Measurements from ENCODE around the gene HOXD8.

Gene HOXD8

DNA sequence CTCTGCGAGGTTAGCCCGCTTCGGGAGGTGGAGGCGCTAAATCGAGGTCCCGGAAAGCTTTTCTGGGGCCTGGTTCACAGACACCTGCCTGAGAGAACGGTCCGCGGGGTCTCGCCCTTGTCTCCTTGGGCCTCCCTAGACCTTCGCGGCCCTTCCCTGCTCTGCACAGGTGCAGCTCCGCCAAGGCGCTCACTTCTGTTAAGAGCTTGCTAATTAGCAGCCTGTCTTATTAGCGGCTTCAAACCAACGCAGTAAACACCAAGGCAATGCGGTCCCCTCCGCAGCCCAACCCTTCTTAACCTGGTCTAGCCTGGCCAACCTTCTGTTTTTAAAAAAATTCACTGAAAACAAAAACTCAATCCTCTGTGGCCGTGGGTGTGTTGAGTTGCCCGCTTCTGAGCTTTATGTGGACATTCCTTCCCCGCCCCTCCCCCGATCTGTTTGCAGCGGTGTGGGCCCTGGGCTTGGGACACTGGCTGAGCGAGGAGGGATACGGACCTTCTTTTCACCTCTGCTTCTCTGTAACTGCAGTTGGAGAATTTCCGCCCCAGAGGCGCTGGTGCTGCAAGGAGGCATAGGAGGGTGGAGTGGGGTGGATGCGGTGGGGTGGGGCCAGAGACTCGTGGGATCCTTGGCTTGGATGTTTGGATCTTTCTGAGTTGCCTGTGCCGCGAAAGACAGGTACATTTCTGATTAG lies 18.4 kb downstream of the HOXD8 start:
- DNase-seq = no peak

DNA sequence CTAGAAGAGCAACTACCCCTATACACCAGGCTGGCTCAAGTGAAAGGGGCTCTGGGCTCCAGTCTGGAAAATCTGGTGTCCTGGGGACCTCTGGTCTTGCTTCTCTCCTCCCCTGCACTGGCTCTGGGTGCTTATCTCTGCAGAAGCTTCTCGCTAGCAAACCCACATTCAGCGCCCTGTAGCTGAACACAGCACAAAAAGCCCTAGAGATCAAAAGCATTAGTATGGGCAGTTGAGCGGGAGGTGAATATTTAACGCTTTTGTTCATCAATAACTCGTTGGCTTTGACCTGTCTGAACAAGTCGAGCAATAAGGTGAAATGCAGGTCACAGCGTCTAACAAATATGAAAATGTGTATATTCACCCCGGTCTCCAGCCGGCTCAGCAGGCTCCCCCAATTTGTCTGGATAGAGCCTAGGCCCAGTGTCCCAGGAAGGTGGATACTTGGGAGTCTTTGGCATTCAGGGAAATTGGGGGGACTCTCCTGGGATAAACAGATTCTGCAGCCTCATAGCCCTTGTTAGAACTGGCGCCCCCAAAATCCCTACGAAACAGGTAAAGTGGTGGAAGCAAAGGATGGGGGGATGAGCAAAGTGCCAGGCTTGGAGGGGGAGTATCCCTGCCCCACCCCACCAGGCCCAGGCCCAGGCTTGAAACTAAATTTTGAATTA lies 19.4 kb downstream of the HOXD8 start:
- no peak for DNase-seq

DNA sequence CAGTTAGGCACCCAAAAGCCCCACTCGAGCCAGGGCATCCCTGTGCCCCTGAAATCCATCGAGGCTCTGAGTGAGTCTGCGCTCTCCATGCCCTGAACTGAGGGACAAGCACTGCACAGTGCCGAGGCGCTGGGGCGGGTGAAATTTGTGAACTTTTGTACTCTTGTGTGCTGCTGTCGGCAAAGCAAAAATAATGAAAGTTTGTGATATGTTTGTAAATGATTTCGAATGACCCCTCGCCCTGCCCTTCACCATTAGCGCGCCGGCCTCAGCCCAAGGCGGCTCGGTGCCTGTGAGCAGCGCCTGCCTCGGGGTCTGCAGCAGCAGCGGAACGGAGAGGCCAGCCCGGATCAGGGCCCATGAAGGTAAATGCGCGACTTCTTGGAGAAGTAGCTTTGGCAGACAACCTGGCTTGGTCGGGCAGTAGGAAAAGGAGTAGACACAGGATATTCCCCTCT lies 20.0 kb downstream of the HOXD8 start:
- DNase-seq = no peak

DNA sequence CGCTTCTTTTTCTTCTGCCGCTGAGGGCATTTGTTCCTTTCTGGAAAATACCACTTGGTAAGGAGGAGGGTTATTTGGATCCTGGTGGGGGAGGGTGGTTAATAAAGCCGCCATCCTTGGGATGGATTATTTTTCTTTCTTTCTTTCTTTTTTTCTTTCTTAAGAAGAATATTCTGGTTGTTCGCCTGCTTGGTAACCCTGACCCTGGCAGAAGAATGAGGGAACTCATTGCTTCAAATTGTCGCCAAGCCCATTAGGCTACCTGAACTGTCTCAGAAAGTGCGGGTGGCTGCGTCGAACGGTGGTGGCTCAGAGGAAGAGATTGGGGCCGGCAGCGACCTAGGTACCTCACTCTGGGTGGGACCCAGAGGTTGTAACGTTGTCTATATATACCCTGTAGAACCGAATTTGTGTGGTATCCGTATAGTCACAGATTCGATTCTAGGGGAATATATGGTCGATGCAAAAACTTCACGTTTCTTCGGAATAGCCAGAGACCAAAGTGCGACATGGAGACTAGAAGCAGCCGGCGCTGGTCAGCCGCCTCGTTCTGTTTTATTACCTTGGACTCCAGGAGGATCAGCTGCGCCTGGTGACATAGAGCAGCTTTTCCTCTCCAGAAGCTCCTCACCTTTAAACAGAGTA lies 20.6 kb downstream of the HOXD8 start:
- no peak for DNase-seq

DNA sequence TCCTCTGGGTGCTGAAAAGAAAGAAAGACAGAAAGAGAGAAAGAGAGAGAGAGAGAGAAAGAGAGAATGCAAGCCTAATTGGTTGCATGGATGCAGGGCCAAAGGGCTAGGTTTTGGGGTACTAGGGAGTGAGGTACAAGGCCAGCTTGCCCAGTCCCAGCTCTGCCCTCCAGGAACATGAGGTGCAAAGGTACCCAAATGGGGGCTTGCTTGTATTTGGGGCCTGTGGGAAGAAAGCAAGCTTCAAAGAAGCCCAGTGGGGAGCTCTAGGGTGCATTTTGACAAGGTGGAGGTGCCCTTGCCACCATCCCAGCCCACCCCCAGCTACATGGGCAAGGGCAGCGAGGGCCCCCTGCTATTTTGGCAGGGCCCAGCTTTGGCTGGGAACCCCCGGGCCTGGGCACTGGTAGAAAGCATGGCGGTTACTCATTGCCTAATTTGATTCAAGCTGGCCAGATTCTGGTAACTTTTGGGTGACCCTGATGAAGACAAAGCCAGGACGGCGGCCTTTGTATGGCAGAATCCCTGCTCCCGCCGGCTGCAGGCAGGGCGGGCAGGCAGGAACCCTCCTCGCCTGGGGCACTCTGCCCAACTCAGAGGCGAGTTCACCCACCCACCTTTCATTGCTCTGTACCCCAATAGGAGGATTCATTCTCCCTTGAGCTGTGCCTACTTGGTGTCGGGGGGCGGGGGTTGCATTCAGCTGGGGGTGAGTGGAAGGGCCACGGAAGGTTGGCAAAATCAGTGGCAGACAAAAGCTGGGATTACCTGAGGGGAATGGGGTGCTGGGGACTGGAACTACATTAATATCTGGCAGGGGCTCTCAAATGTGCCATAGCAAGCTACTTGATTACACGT lies 21.3 kb downstream of the HOXD8 start:
- DNase-seq = no peak

DNA sequence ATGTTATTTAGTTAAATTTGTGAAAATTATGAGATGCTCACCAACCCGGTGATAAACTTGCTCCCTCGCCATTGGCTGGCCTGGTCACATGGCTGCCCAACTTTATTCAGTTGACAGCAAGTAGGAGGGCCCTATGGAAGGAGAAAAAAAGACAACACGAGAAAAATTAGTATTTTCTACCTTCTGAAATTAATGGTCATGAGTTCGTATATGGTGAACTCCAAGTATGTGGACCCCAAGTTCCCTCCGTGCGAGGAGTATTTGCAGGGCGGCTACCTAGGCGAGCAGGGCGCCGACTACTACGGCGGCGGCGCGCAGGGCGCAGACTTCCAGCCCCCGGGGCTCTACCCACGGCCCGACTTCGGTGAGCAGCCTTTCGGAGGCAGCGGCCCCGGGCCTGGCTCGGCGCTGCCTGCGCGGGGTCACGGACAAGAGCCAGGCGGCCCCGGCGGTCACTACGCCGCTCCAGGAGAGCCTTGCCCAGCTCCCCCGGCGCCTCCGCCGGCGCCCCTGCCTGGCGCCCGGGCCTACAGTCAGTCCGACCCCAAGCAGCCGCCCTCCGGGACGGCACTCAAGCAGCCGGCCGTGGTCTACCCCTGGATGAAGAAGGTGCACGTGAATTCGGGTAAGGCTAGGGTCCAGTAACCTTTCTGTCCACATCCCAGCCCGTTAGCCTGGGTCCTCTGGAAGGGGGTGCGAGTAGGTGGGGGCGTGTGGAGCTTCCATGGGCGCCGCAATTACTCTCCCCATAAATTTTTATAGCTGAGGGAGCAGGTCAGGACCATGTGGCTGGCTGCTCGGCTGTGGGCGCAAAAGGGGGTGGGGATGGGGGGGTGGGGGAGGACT lies 22.2 kb downstream of the HOXD8 start, which contains the start of gene HOXD4:
HOXD4 (plus strand) TSS at position 109 of the 846 bp plus-strand sequence; CDS start at position 193, 84 bp downstream.
- DNase-seq = no peak

DNA sequence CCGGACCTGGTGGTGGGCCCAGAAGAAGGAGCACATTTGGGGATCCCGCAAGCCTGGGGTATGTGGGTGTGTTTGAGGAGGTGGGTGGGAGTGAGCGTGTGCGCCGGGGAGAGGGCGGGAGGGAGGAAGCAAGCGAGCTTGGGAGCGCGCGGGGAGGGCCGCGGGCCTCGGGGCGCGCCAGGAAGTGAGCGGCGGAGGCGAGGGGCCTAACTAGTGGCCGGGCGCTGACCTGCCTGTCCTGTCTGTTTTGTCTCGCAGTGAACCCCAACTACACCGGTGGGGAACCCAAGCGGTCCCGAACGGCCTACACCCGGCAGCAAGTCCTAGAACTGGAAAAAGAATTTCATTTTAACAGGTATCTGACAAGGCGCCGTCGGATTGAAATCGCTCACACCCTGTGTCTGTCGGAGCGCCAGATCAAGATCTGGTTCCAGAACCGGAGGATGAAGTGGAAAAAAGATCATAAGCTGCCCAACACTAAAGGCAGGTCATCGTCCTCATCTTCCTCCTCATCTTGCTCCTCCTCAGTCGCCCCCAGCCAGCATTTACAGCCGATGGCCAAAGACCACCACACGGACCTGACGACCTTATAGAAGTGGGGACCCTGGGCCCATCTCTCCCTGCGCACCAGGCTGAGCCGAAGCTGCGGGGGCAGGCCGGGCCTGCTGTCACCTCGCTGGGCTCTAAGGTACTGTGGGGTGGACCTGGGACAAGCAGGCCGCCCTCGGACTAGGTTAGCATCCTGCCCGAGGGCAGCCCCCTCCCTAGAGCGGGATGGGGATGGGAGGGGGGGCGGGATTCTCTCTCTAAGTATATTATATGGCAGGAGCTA lies 23.1 kb downstream of the HOXD8 start:
- no peak for DNase-seq

DNA sequence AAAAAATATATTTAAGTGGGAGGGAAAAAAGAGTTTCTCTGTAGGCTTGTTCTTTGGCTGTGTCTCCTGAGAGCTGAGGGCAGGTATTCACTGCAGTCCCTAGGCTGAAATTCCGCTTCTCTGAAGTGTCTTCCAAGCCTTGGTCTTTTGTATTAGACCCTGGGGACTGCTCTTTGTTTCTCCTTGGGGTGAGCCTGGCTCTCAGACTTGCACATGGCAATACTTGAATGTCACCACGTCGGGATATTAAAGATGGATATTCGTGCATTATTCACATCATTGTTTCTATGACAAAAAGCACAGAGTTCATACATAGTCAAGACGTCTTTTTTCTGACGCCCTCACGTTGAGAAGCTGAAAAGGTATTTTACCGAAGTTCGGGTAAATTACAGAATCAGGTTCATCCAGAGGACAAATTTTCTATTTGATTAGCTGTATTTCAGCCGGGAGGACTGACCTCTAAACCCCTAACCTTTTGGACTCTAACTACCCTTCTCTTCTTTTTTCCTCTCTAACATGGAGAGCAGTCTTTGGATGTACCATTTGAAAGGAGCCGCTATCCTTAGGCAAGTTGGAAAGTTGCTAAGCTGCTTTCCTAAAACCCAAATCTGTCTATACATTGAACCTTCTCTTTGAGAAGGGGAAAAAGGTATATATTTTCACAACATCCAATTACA lies 25.2 kb downstream of the HOXD8 start:
- DNase-seq = no peak

DNA sequence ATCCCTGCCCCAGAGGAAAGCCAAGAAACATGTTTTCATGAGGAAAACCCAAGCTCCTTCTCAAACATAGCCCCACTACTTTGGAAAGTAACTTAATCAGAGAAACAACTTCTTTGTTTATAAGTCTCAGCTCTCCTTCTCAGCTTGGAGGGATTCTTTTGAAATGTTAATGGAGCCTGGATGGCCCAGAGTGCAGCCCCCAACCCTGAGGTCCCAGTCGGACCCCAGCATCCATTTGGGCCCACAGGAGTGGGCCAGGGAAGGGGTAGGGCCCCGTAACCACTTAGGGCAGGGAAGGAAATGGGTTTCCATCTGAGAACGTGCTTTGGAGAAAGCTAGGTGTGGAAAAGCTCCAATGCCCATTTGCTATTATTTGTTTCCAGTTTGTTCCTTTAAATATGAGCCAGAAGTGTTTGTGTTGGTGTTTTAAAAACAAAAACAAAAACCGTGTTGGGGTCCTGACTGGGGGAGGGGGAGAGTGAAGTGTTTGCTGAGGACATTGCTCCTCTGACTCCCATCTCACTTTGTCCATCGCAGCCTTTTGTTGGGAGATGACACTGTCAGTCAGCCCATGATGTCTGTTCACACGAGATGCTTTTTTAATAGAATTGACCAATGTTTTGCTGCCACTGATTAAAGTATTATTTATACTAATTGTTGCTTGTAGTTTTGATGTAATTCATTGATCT lies 26.0 kb downstream of the HOXD8 start:
- DNase-seq = no peak

DNA sequence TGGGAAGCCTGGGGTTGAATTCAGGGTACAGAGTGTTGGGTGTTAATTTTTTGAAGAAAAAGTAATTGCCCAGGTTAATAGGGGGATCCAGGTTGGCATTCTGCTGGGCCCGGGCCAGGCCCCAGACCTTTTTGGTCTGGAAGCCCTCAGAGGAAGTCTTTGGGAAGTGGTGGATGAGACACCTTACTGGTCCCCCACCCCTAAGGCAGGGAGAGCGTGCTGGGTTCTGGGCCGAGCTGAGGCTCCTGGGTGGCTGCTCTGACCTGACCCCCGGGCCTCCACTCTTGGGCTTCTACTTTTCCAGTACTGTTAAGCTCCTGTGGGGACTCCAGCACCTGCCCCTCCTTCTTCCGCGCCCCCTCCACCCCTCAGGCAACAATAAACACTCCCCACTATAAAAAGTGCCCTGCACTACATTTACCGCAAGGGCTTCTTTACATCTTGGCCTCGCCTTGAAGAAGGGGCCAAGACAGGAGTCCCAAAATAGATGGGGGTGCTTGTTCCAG lies 26.8 kb downstream of the HOXD8 start:
- DNase-seq = no peak

DNA sequence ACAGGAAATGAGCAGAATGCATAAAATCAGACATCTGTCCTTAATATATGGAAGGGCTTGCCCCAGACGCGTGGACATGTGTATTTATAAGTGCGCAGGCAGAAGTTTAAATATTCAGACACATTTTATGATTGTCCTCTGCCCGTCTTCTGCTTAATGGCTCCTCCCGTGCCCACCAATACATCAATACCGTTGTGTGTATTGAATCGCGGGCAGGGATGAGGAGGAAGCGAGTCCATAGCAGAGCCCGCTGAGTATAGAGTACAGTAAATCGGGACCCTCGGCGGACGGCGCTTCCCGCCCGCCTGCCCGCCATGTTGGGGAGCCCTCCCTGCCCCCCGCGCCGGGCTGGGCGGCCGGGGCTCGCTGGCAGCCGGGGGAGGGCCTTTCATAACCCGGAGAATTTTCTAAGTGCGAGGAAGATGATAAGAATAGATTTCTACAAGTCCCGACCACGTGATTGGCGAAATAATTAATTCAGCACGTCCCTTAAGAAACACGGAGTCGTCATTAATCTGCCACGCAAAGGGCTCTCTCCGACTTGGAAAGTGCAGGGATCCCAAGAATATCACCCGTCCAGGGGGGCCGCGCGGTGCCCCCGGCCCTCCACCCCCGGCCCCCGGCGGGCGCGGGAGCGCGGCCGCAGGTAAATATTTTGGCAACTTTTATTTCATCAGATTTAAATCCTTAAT lies 27.4 kb downstream of the HOXD8 start, which contains the start of gene HOXD3:
HOXD3 (plus strand) TSS at position 501 of the 692 bp plus-strand sequence. CDS start 11,808 bp downstream, outside the sequence.
- DNase-seq = no peak

DNA sequence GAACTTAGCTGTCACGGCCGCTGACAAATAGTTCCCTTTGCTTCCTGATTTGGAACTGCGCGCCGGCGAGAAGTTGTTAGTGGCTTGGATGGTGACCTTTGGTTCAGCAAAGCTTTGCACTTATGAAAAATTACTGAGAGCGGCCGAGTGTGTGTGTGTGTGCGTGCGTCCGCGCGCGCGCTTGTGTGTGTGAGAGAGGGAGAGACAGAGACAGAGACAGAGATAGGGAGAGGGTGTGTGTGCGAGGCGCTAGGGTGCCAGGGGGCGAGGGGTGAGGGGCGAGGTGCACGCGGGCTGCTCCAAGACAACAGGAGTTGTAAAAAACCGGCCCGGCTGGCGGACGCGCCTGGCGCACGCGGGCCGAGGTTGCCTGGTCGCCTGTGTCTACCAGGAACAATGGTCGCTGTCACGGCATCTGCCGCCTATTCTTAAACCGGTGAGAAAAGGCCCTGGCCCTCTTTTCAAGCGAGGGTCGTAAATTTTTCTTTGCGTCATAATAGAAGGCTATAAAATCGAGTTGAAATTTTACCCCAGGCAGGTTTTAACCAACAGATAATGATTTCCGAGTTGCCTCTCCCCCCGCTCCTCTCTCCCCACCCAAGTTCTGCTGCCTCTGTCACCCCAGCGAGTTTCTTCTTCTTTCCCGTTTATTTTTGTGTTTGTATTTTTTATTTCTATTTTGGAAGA lies 28.1 kb downstream of the HOXD8 start:
- no peak for DNase-seq

DNA sequence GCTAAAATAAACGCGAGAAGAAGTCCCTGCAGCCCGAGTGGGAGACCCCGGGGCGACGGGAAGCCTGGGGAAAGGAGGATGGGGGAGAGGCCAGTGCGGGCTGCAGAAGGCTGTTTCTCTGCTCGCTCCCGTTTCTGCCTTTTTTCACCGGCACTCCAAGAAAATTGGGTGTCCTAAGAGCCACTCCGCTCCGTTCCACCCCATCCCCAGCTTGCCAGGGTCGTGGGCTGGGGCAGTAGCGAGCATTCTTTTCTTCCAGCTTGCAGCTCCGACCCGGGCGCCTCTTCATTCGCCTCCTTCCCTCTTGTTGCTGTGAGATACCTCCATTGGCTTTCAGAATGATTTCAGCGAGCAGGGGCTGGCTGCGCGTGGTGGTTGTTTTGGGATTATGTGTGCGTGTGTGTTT lies 28.7 kb downstream of the HOXD8 start:
- DNase-seq = no peak

DNA sequence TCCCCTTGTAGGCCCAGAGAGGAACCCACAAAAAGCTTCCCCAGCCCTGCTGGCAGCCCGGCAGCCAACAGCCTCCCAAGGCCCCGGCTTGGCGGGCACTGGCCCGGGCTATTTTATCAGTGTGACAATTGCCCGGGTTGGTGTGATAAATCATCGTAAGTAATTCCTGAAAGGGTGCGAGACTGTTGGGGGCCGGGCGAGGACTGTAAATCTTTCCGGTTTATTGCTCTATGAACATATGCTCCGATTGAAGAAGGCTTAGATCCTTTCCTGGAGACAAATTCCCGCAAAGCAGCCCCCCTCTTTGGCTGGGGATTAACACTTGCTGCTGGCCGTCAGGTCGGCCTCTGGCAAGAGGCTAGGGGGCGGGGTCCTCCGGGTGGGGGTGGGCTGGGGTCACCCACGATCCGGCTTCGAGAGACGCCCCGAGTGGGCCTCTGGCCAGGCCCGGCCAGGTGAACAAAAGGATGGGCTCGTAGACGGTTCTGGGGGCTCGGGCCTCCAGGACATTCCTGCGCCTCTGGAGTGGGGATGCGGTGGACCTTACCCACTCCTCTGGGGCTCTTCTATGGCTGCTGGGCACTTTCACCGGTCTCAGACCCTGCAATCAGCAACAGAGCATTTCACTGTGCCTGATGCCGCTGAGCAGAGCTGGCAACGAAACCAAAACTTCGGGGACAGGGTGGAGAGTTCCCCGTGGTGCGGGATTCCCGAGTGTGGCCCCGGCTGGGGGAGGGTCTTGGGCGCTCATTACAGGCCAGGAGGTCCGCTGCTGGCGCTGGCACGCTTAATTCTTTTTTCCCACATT lies 29.6 kb downstream of the HOXD8 start:
- DNase-seq = no peak

DNA sequence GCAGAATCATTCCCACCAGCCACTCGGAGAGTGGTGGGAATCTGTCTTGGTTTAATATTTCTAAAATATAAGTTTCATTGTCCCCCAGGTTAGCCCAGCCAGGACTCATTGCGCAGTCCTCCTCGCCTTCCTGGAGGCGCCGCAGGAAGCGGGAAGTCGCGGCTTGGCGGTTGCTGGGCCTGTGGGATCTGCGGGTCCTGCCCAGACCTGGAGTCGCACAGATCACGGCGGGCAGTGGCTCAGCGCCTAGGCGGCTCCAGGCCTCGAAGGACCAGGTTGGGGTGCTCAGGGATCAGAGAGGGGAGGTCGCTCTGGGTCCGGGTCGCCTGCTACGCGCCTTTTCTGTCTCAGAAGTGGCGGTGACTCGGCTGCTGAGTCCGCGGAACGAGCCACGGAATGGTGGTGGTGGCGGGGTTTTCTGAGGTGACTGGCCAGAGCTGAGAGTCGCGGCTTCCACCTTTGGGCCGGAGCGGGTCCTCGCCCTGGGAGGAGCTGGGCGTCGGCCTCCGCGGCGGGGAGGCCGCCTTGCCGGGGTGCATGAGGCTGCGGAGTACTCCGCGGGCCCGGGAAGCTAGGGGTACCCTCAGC lies 30.3 kb downstream of the HOXD8 start:
- DNase-seq = no peak

DNA sequence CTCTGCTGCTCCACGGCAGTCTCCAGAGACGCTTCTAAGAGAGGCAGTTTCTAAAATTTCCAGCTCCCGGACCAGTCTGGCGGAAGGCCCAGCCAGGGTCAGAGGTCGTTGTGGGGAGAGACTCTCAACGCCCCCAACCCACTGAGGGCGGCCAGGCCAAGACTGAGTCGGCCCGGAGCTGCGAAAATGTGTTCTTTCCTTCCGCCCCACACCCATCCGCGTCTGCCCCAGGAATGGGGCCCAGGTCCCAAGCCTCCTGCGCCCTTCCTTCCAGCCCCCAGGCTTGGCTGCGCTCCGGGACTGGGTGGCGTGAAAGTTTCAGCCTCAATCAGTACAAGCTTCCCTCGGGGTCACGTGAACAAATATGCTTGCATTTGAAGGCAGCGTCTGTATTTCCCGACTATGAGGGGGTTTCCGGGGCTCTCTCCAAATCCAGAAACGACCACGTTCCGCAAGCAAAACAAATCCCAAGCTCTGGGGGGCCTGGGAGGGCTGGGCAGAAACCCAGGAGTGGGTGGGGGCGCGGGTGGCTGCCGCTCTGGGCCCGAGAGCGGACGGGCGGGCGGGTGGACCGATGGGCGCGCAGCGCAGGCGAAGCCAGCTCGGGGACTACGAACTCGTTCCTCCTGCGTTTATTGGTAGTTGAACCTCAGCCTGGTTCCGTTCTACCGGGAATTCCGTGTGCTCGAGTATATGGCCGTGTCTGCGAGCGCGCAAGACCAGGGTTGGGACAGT lies 30.9 kb downstream of the HOXD8 start:
- DNase-seq = no peak

All from effector CD4-positive, alpha-beta T cell (primary cell).